ENCODE measurements around the gene MICU2. TPM values are rescaled to one million over a fixed set of nuclear protein-coding genes. Genes with fewer than 3 reads are reported as not detected.

The MICU2 gene
- total and polyA plus RNA-seq, 2 of the 13 experiments (the other 11 are each of a cell fraction or from before 2014, with no cell fraction given), result 31.7 to 42.4 TPM

DNA sequence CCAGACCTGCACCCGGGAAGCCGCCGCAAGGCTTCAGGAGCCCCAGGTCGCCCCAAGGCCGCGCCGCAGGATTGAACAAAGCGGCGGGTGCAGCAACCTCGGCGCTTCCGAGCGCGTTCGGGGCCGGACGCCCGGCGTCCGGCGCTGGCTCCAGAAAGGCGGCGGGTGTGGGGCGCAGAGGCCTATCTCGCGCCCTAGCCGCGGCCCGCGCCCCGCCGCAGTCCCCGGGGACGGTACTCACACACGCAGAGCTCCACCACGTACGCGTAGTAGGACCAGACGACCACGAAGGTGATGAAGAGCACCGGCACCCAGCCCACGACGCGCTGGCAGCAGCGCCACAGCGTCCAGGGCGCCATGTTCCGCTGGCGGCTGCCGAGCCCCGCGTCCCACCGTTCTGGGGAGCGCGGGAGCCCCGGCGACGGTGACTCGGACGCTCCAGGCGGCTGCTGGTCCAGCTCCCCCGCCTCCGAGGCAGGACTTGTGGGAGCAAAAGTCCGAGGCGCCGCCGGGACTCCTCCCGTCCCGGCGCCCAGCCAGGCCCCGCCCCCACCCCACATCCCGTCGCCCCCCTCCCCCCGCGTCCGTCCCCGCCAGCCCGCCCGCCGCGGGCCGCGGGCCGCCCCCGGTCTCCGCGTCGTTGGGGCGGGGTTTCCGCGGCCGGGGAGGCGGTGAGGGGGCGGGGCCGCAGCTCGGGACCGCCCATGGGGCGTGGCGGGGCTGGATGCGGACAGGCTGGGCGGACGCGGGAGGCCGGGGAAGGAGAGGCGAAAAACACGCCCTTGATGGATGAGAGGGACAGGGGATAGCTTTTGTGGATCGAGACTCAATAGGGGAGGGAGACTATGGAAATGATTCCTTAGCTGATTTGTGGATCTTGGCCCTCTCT, 144.9 kb downstream of the MICU2 start, which contains the start of gene ZDHHC20 (continued):
- TF ChIP-seq SRSF4 (IDR thresholded peaks at IDR 0.05; ENCODE audit: low read depth, low read length, poor library complexity, severe bottlenecking), result no peak
- peak; percentile 44; the same call in 1 of the 2 replicates for TF ChIP-seq POGZ (CRISPR knock-in tag; IDR thresholded peaks at IDR 0.05)
- no peak for TF ChIP-seq IRX3 (CRISPR knock-in tag; IDR thresholded peaks at IDR 0.05; ENCODE audit: borderline replicate concordance, low read depth)
- peak; percentile 84; the same call in 1 of the 2 replicates for TF ChIP-seq ZSCAN20 (CRISPR knock-in tag; IDR thresholded peaks at IDR 0.05; ENCODE audit: borderline replicate concordance)
- no peak for TF ChIP-seq ELF1 (CRISPR knock-in tag; IDR thresholded peaks at IDR 0.05)
- no peak for TF ChIP-seq SIX4 (CRISPR knock-in tag; IDR thresholded peaks at IDR 0.05)
- 0 out of 2 replicates have a peak, but pooled peaks have one; percentile 45 for TF ChIP-seq EEA1 (CRISPR knock-in tag; IDR thresholded peaks at IDR 0.05; ENCODE audit: borderline replicate concordance)
- TF ChIP-seq CC2D1A (CRISPR knock-in tag; IDR thresholded peaks at IDR 0.05), result no peak
- no peak for TF ChIP-seq ZC3H4 (CRISPR knock-in tag; IDR thresholded peaks at IDR 0.05; ENCODE audit: borderline replicate concordance)
- TF ChIP-seq, protein P1, sequence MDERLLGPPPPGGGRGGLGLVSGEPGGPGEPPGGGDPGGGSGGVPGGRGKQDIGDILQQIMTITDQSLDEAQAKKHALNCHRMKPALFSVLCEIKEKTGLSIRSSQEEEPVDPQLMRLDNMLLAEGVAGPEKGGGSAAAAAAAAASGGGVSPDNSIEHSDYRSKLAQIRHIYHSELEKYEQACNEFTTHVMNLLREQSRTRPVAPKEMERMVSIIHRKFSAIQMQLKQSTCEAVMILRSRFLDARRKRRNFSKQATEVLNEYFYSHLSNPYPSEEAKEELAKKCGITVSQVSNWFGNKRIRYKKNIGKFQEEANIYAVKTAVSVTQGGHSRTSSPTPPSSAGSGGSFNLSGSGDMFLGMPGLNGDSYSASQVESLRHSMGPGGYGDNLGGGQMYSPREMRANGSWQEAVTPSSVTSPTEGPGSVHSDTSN (CRISPR knock-in tag; IDR thresholded peaks at IDR 0.05), result no peak
- TF ChIP-seq ZNF34 (CRISPR knock-in tag; IDR thresholded peaks at IDR 0.05; ENCODE audit: borderline replicate concordance), result no peak
- TF ChIP-seq, protein P2, sequence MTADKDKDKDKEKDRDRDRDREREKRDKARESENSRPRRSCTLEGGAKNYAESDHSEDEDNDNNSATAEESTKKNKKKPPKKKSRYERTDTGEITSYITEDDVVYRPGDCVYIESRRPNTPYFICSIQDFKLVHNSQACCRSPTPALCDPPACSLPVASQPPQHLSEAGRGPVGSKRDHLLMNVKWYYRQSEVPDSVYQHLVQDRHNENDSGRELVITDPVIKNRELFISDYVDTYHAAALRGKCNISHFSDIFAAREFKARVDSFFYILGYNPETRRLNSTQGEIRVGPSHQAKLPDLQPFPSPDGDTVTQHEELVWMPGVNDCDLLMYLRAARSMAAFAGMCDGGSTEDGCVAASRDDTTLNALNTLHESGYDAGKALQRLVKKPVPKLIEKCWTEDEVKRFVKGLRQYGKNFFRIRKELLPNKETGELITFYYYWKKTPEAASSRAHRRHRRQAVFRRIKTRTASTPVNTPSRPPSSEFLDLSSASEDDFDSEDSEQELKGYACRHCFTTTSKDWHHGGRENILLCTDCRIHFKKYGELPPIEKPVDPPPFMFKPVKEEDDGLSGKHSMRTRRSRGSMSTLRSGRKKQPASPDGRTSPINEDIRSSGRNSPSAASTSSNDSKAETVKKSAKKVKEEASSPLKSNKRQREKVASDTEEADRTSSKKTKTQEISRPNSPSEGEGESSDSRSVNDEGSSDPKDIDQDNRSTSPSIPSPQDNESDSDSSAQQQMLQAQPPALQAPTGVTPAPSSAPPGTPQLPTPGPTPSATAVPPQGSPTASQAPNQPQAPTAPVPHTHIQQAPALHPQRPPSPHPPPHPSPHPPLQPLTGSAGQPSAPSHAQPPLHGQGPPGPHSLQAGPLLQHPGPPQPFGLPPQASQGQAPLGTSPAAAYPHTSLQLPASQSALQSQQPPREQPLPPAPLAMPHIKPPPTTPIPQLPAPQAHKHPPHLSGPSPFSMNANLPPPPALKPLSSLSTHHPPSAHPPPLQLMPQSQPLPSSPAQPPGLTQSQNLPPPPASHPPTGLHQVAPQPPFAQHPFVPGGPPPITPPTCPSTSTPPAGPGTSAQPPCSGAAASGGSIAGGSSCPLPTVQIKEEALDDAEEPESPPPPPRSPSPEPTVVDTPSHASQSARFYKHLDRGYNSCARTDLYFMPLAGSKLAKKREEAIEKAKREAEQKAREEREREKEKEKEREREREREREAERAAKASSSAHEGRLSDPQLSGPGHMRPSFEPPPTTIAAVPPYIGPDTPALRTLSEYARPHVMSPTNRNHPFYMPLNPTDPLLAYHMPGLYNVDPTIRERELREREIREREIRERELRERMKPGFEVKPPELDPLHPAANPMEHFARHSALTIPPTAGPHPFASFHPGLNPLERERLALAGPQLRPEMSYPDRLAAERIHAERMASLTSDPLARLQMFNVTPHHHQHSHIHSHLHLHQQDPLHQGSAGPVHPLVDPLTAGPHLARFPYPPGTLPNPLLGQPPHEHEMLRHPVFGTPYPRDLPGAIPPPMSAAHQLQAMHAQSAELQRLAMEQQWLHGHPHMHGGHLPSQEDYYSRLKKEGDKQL (CRISPR knock-in tag; IDR thresholded peaks at IDR 0.05; ENCODE audit: low read depth), result no peak
- TF ChIP-seq HHEX (CRISPR knock-in tag; IDR thresholded peaks at IDR 0.05), result no peak
- TF ChIP-seq, protein P3, sequence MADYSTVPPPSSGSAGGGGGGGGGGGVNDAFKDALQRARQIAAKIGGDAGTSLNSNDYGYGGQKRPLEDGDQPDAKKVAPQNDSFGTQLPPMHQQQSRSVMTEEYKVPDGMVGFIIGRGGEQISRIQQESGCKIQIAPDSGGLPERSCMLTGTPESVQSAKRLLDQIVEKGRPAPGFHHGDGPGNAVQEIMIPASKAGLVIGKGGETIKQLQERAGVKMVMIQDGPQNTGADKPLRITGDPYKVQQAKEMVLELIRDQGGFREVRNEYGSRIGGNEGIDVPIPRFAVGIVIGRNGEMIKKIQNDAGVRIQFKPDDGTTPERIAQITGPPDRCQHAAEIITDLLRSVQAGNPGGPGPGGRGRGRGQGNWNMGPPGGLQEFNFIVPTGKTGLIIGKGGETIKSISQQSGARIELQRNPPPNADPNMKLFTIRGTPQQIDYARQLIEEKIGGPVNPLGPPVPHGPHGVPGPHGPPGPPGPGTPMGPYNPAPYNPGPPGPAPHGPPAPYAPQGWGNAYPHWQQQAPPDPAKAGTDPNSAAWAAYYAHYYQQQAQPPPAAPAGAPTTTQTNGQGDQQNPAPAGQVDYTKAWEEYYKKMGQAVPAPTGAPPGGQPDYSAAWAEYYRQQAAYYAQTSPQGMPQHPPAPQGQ (CRISPR knock-in tag; IDR thresholded peaks at IDR 0.05; ENCODE audit: borderline replicate concordance), result no peak
- no peak for TF ChIP-seq ZNF775 (CRISPR knock-in tag; IDR thresholded peaks at IDR 0.05; ENCODE audit: borderline replicate concordance)
- peak; percentile 34; the same call in 1 of the 2 replicates for TF ChIP-seq ZNF670 (CRISPR knock-in tag; IDR thresholded peaks at IDR 0.05; ENCODE audit: borderline replicate concordance)
- no peak for TF ChIP-seq ZNF510 (CRISPR knock-in tag; IDR thresholded peaks at IDR 0.05; ENCODE audit: low read depth)
- TF ChIP-seq, protein P4, sequence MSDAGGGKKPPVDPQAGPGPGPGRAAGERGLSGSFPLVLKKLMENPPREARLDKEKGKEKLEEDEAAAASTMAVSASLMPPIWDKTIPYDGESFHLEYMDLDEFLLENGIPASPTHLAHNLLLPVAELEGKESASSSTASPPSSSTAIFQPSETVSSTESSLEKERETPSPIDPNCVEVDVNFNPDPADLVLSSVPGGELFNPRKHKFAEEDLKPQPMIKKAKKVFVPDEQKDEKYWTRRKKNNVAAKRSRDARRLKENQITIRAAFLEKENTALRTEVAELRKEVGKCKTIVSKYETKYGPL (CRISPR knock-in tag; IDR thresholded peaks at IDR 0.05), result no peak
- TF ChIP-seq NONO (IDR thresholded peaks at IDR 0.05), result no peak
- TF ChIP-seq NONO (CRISPR knock-in tag; conservative IDR thresholded peaks at IDR 0.05), result no peak; the same call in 1 of the 2 replicates

Data from HepG2 (cell line).